ENCODE data around the gene SRRM3. TPM values are rescaled to one million over a fixed set of nuclear protein-coding genes. Genes with fewer than 3 reads are reported as not detected.
A peak's percentile ranks its signal among the peaks of the same experiment; 100 is the strongest.

SRRM3 gene
- total and polyA plus RNA-seq, 9 of the 15 experiments (the other 6 are each of a cell fraction or from before 2014, with no cell fraction given): 0.04 to 0.91 (median 0.46) TPM; not detected in 2

- no peak overlapping the region for H3K4me2 ChIP-seq (ENCODE audit: insufficient read depth, low read length)
- intact Hi-C loops (cut with micrococcal nuclease): no loop called here
- TF ChIP-seq HEY1 (CRISPR knock-in tag; IDR thresholded peaks at IDR 0.05; ENCODE audit: borderline replicate concordance): no peak
- TF ChIP-seq NFIX (CRISPR knock-in tag; IDR thresholded peaks at IDR 0.05; ENCODE audit: low read depth): no peak
- peak; percentile 56 for TF ChIP-seq POLR2G (IDR thresholded peaks at IDR 0.05; ENCODE audit: low read depth, low read length)
- TF ChIP-seq ZNF12 (CRISPR knock-in tag; IDR thresholded peaks at IDR 0.05): no peak
- no peak for TF ChIP-seq FOS (IDR thresholded peaks at IDR 0.05; ENCODE audit: extremely low read depth, insufficient read length)
- no peak for TF ChIP-seq ZNF449 (CRISPR knock-in tag; IDR thresholded peaks at IDR 0.05)
- peak; percentile 49 for TF ChIP-seq CCNT2 (IDR thresholded peaks at IDR 0.05; ENCODE audit: borderline replicate concordance, extremely low read depth, insufficient read length, low read depth, low read length)
- 0 out of 2 replicates have a peak, but pooled peaks have one; percentile 32 for TF ChIP-seq ZNF511 (CRISPR knock-in tag; IDR thresholded peaks at IDR 0.05)
- 0 out of 2 replicates have a peak, but pooled peaks have one; percentile 19 for TF ChIP-seq RBFOX2 (IDR thresholded peaks at IDR 0.05; ENCODE audit: low read depth, low read length)
- TF ChIP-seq RUNX1 (IDR thresholded peaks at IDR 0.05; ENCODE audit: low read depth): no peak
- TF ChIP-seq LARP7 (IDR thresholded peaks at IDR 0.05): no peak
- no peak for TF ChIP-seq RREB1 (CRISPR knock-in tag; IDR thresholded peaks at IDR 0.05)
These were observed 103.2 kb downstream of the SRRM3 start for GRCh38 chr7:76304888-76305375.

More at GRCh38 chr7:76304888-76305375, 103.2 kb downstream of the SRRM3 start:
- no peak for ATAC-seq
- Histone ChIP-seq H3K4me1 (replicated peaks in 1 of 2; ENCODE audit: control insufficient read depth in 2 of 2, insufficient read depth in 2 of 2, low read length in 2 of 2) (peaks cover 17 to 53% of the 10 kb centered on the region in 2 experiments), H4K20me1 (replicated peaks; ENCODE audit: control insufficient read depth, insufficient read depth, low read length) (no peaks in the 10 kb centered on the region), H3K9ac (ENCODE audit: insufficient read depth in 1 of 2, low read depth in 2 of 2, low read length in 2 of 2) (peak overlapping the region; percentile 70 to 83; a peak in 3 of 4 replicates), H3K27me3 (ENCODE audit: control insufficient read depth in 2 of 2, insufficient read depth in 2 of 2, low read length in 2 of 2) (no peaks in the 10 kb centered on the region), H3K9me3 (replicated peaks; ENCODE audit: control insufficient read depth, insufficient read depth, low read depth, low read length) (no peaks in the 10 kb centered on the region), H3K79me2 (ENCODE audit: control insufficient read depth, insufficient read depth, low read length) (peaks cover 25% of the 10 kb centered on the region), H2AFZ (ENCODE audit: low read depth, low read length) (no peak overlapping the region), H3K4me3 (no peak overlapping the region), H3K9me1 (ENCODE audit: control insufficient read depth, insufficient read depth, low read length) (no peaks in the 10 kb centered on the region), H3K36me3 (ENCODE audit: control insufficient read depth, insufficient read depth, low read length) (peaks cover 13% of the 10 kb centered on the region), H3K27ac (ENCODE audit: extremely low read depth, low read depth, low read length) (no peak overlapping the region; the same call in 2 of the 3 replicates)
- BruUV-seq (replicated peaks): no TSS peak
- 90% methylated on average over 10 of the region's 10 CpGs for WGBS (ENCODE audit: insufficient coverage, low coverage, missing lambda C conversion rate)
- CTCF ChIA-PET (ENCODE audit: low intra/inter-chr PET ratio): no interaction called here
- in situ Hi-C loops (cut with MboI): no loop called here
- no peak for DNase-seq (ENCODE audit: extremely low read depth in 1 of 4, low spot score in 3 of 4)
- no peak for FAIRE-seq
- POLR2A ChIA-PET: interaction anchor here (0.5 to 2.0 kb wide), 4 partner anchors 19 to 1207 kb away, joined by 3 to 12 read pairs (median 3); no protein-coding TSS in a partner anchor

Data from K562 (cell line).